ENCODE data around the gene MYH8.

MYH8 gene

DNA sequence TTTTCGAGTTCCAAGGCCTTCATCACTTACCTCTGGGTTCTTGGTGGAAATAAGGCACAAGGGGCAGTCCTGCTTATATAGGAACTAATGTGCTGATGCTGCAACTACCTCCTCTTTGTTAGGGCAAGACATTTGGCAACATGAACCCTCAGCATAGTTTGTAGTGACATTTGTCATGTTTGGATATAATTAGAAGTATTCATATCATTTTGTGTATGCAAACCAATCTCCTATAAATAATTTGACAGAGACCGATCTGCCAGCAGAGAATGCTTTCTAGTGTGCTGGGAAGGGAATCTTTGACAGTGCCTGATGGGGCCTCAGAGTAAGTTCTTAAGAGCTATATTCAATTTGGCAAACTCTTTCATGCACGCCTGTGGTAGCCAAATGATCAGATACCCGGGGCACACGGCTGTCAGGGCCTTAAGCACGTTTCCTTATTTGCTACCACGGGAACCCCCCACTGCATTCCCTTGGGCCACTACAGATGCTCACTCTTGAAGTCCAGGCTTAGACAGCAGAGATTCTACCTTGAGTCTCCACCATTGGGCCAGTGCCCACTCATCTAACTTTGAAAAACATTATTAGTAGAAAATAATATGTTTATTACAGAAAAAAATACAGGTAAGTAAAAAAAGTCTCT, at the start of gene MYH8:
TSS of gene MYH8 (minus strand) at position 51 of the 643 bp plus-strand sequence. CDS start 1,723 bp downstream, outside the sequence.
- no peak for DNase-seq

DNA sequence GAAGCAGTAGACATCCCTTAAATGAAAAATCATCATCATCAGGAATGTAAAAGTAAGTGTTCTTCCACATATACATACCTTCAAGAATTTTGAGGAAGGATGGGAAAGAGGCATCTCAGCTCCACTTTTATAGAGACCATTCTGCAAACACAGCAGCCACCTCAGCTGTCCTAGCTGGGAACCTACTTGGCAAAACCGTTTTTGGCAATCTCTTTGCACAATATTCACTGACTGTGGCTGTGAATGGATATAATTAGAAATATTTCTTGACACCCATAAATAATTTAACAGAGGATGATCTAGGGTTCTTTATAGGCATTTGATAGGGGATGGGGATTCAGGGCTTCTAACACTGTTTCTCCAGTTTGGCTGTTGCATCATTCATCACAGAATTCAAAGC, 47.7 kb upstream of the MYH8 start, which contains the start of gene MYH4:
TSS of gene MYH4 (minus strand) at position 101 of the 400 bp plus-strand sequence. CDS start 2,814 bp downstream, outside the sequence.
- no peak for DNase-seq

DNA sequence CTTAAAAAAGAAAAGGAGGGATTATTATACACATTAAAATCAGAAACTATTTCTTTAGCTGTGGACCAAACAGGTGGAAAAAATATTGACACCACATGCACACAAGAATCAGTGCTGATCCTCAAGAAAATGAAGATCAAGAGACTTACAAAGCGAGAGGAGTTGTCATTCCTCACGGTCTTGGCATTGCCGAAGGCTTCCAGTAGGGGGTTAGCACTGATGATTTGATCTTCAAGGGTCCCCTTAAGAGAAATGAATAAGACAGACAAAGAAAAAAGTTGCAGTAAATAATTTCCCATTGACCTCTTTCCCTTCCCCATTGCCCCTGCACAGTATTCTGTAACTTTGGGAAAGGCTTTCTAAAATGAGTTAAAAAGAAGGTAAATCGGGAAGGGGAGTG, 41.7 kb upstream of the MYH8 start:
- DNase-seq: no peak

DNA sequence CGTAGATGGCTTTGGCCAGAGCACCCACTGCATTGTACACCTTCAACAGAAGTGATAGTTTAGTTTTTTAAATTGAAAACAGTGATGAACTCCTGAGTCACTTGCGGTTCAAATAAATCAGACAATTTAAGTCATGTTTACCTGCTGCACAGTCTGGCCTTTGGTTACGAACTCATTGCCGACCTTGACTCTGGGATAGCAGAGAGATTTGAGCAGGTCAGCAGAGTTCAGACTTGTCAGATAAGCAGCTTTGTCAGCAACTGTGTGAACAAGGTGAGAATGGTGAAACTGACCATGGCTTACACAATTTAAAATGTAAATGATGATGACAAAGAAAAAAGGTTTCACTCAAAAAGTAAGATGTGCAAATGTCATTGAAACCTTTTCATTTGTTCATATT, 38.3 kb upstream of the MYH8 start:
- no peak for DNase-seq

DNA sequence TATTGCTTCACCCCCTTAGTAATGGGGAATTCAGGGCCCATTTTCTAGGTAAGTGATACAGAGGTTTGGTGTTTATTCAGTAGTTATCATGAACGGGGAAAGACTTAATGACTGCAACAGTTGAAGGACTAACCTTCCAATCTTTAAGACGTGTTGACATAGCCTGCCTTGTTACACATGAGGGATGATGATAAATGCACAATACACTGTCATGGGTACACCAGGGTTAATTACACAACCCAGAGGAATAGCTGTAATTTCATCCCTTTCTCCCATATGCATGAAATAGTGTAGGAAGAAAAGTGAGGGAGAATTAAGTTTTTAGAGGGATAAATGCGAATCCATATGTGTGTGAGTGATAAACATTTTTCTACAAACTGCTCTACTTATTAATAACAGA, 37.0 kb upstream of the MYH8 start:
- no peak for DNase-seq

GRCh38 chr17:10457952-10458351, 36.2 kb upstream of the MYH8 start:
- no peak for DNase-seq

DNA sequence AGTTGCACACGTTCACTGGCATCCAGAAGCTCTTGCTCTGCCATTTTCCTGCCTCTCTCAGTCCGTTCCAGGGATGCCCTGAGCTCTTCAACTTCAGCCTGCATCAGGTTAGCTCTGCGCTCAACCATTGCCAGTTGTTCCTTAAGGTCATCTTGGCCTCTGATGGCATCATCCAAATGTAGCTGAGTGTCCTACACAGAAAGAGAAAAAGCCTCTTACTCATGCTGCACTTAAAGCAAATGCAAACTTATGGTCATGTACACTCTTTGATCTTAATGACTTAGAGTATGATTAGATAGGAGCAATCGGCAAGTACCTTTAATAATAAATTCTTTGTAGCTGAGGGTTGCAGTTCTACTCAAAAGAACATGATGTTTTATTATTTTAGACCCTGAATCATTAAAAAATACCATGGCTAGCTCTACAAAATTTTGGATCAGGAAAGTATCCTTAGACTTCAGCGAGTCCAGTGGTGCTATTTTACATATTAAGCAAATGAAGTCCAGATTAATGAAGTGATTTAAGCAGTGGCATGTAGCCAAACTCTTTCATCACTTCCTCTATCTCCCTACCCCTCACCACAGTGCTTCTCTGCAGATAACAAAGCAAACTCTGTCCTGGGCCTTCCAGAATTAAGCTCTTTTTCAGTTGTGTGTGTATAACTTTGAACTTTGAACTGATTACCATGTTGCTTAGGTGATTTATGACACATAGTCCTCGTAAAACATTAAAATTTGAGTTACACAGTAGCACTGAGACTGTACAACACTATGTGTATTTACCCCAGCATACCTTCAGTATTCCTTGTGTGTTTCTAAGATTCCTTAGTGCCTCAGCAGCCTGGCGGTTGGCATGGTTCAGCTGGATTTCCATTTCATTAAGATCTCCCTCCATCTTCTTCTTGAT, 25.5 kb upstream of the MYH8 start:
- DNase-seq: no peak

GRCh38 chr17:10439816-10440215, 18.1 kb upstream of the MYH8 start:
- DNase-seq: no peak

- no peak for DNase-seq
Measured at GRCh38 chr17:10435096-10435495, 13.3 kb upstream of the MYH8 start.

GRCh38 chr17:10429421-10430045, 7.8 kb upstream of the MYH8 start:
- DNase-seq: no peak

DNA sequence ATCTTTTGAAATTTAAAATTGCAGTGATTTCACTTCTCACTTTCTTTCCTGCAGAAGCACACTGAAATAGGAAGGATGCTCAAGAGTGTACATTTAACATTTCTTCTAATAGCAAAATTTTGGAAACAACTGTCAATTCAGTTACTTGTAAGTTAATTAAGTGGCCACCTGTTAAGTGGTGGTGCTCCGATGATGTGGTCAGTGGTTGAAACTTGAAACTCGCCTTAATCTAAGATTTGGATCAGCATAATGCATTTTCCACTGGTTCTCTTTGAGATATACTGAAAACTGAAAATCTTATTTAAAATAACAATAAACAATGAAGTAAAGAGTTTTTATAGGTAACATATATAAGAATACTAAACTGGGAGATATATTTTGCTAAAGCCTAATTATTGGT, 7.0 kb upstream of the MYH8 start:
- no peak for DNase-seq

DNA sequence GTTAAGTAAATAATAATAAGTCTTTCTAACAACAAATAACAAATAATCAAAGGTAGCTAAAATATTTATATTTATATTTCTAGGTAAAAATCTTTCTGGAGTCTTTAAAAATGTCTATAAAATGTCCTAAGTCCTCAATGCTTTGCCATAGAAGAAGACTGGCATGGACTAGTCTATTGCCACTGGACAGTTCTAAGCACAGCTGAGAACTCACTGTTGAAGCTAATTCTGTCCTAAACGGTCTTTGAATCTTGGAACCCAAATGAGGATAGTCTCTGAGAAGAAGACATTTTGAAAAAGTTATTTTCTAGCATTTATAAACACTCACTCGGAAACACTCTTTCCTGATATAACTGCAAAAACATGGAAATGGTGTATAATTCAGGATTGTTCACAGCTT, 539 bp downstream of the MYH8 start:
- DNase-seq: no peak

DNA sequence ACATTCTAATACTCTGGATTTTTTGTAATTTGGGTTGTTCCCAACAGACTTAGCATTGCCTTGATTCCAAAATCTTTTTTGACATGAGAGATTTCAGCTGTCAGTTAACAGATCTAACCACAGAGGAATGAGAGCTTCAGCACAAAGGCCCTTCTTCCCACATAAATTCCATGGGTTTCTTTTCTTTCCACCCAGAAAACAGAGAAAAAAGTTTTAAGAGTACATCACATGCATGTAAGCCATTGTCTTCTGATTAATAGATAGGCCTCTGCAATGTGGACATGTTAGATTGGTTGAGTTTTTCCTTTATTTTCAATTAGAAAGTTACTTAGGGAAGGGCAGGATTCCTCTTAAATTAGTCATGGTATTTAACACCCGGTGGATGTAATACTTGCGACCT, 939 bp downstream of the MYH8 start:
- no peak for DNase-seq

GRCh38 chr17:10417431-10417830, 4.3 kb downstream of the MYH8 start:
- DNase-seq: no peak

DNA sequence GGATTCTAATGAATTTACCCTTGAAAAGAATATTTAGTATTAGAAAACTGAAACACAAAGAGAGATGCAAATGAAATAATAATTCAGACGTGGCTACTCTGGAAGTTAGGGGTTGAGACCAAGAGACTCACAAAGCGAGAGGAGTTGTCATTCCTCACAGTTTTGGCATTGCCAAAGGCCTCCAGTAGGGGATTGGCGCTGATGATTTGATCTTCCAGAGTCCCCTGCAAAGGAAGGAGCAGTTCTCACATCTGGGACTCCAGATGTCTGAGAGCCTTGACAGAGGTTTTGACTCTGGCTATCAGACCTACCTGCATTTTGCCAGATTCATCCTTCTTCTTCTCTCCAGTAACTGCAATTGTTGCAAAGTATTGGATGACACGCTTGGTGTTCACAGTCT, 6.6 kb downstream of the MYH8 start:
- no peak for DNase-seq

DNA sequence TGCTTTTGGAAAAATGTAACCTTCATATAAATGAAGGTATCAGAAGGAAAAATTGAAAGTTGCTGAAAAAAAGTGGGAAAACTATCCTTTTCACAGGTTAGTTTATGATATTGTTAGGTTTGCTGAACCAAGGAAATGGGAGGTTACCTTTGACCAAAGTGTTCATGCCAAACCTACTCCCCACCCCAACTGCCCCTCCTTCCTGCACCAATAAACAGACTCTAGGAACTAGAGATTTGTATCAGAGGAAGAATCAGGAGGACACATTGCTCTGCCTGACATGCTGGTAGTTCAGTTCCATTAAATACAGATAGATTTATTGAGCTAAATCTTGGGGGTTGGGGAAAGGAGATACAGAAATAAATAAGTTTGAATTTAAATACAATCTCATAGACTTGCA, 18.2 kb downstream of the MYH8 start:
- no peak for DNase-seq

- DNase-seq: no peak
Measured at GRCh38 chr17:10398352-10398751, 23.4 kb downstream of the MYH8 start.

- no peak for DNase-seq
Measured at GRCh38 chr17:10396524-10397163, 25.1 kb downstream of the MYH8 start.

DNA sequence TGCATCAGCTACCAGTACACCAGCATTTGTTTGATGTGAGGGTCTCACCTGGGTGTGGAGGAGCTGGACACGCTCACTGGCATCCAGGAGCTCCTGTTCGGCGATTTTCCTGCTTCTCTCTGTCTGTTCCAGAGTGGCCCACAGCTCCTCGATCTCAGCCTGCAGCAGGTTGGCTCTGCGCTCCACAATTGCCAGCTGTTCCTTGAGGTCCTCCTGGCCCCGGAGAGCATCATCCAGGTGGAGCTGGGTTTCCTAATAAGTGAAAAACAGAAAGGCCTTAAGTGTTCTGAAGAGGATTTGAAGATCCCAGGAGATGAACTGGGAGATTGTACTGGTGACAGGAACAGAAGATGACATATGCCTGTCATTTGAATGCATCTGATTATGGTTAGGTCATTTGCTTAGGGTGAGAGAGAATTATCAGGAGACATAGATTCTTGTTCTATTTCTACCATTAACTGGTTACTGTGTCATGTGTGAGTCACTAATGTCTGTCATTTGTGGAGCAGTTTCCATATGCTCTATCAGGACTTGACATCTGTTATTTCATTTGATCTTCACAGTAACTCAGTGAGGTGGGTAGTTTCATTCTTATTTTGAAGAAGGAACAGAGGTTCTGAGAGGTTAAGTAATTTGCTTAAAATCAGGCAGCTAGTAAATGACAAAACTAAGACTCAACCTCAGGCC, 27.4 kb downstream of the MYH8 start:
- no peak for DNase-seq

DNA sequence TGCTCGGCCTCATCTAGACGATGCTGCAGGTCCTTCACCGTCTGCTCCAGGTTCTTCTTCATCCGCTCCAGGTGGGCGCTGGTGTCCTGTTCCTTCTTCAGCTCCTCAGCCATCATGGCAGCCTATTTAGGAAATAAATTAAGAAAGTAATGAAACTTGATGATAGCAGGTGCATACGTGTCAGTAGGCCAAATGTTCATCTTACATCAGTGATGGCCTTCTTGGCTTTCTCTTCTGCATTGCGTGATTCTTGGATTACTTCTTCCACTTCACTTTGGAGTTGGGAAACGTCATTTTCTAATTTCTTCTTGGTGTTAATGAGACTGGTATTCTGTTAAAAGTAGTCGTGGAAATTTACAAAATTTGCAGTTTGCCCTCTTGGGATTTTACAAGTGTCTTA, 28.9 kb downstream of the MYH8 start:
- no peak for DNase-seq

DNA sequence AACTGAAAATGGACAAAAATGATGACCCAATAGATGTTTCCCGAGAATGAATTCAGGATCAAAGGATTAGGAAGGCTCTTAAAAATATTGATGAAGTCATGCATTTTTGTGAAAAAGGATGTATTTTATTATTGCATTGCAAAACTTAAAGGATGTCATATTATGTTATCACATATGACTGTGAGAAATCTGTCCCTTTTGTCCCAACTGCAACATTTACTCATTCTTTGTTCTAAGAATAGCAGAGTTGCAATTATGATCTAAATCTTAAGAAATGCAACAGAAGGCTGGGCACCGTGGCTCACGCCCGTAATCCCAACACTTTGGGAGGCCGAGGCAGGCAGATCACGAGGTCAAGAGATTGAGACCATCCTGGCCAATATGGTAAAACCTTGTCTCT, 35.9 kb downstream of the MYH8 start:
- no peak for DNase-seq

DNA sequence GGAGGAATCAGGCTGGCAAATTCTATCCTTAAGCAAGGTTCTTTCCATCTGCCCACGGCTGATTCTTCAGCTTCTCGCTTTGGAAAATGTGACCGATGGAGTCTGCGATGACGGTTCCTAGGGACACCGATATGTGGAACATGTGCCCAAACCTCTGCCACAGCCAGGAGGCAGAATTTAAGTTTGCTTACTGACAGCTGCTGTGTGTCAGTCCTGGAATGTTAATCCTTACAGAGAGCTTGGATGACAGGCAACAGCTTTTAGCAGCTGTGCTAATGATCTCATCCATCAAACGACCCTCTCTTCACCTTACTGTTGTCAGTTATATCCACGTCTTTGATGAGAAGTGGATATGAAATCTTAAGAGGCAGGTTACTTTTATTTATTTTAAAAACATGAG, 37.6 kb downstream of the MYH8 start:
- no peak for DNase-seq

All from NCI-H2107 (cell line).